Measurements from ENCODE around the gene KANSL3.

The KANSL3 gene

GRCh38 chr2:96551605-96552314 lies 86.4 kb downstream of the KANSL3 start:
- TF ChIP-seq CTCF (conservative IDR thresholded peaks at IDR 0.05) (no peak), ZFX (IDR thresholded peaks at IDR 0.05) (no peak)
- H3K27ac ChIP-seq = no peak overlapping the region

- TF ChIP-seq CTCF (conservative IDR thresholded peaks at IDR 0.05) (no peak), ZFX (IDR thresholded peaks at IDR 0.05) (no peak)
- H3K27ac ChIP-seq = peak overlapping the region; percentile 80
Measured at GRCh38 chr2:96550787-96551604, 87.1 kb downstream of the KANSL3 start.

GRCh38 chr2:96549967-96550786 lies 87.9 kb downstream of the KANSL3 start:
- TF ChIP-seq ZFX (IDR thresholded peaks at IDR 0.05) (peak; percentile 74; the same call in 1 of the 2 replicates), CTCF (conservative IDR thresholded peaks at IDR 0.05) (peak; percentile 98)
- peak overlapping the region; percentile 80 for H3K27ac ChIP-seq

DNA sequence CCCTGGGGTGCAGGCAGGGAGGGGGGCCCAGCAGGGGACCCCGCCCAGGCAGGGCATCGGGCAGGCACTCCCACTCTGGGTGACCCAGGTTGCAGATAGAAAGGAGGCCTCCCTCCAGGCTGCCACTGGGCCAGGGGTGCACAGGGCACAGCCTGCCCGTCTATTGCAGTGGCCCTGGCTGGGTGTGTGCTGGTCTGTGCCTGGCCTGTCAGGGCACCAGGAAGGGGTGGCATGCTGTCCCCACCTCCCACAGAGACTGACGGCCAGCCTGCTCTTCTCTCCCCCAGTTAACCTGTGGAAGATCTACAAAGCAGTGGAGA lies 88.7 kb downstream of the KANSL3 start:
- TF ChIP-seq CTCF (conservative IDR thresholded peaks at IDR 0.05) (no peak), ZFX (IDR thresholded peaks at IDR 0.05) (no peak)
- peak overlapping the region; percentile 80 for H3K27ac ChIP-seq

- TF ChIP-seq ZFX (IDR thresholded peaks at IDR 0.05) (no peak), CTCF (conservative IDR thresholded peaks at IDR 0.05) (no peak)
- H3K27ac ChIP-seq = peak overlapping the region; percentile 80; the same call in 1 of the 2 replicates
Measured at GRCh38 chr2:96548558-96549465, 89.3 kb downstream of the KANSL3 start.

DNA sequence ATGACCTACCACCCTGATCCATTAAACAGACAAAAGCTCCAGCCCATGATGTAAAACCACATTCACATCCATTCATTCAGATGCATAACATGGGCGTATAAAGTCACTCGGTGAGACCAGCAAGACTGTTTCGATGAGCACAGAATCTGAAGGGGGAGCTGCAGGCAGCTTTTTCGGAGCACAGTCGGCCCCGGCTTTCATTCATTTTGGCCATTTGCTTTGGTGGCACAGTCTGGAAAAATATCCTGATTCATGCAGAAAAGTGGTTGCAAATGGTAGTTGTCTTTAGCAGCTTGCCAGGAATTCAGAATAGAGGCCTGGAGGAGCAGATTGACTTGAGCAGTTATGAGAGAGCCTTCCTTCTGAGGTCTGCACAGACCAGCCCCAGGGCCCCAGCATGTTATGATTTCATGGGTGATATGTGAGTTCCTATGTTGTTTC lies 90.4 kb downstream of the KANSL3 start:
- no peak overlapping the region for H3K27ac ChIP-seq
- no peak for TF ChIP-seq CTCF (conservative IDR thresholded peaks at IDR 0.05)
- TF ChIP-seq ZFX (IDR thresholded peaks at IDR 0.05) = no peak
